GM21367 (cell line): ENCODE data around the gene HAP1.

ENCODE experiments used
- ATAC-seq: cut with Tn5 transposase; IDR thresholded peaks from one replicate; pipeline ENCODE4 v1.9.1; 2021; ENCODE audit not compliant: unreplicated experiment

Gene HAP1

DNA sequence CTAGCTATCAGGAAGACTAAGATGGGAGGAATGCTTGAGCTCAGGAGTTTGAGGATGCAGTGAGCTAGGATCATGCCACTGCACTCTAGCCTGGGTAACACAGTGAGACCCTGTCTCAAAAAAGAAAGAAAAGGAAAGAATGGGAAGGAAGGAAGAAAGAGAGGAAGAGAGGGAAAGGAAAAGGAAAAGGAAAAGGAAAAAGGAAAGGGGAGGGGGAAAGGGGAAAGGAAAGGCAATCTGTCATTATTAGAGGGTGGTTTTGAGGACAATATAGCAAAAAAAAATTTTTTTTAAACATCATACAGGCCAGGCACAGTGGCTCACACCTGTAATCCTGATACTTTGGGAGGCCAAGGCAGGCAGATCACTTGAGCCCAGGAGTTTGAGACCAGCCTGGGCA, 31.7 kb upstream of the HAP1 start:
- no peak for ATAC-seq

GRCh38 chr17:41763327-41763726, 28.9 kb upstream of the HAP1 start:
- no peak for ATAC-seq

GRCh38 chr17:41762841-41763240, 28.4 kb upstream of the HAP1 start:
- ATAC-seq: no peak

DNA sequence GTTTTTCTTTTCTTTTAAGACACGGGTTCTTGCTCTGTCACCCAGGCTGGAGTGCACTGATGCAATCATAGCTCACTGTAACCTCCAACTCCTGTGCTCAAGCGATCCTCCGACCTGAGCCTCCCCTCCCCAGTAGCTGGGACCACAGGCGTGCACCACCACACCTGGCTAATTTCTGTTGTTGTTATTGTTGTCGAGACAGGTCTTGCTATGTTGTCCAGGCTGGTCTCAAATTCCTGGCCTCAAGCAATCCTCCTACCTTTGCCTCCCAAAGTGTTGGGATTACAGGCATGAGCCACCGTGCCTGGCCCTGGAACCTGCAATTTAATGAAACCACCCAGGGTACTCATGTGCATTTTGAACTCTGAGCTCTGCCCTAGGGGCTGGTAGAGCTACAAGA, 27.9 kb upstream of the HAP1 start:
- ATAC-seq: no peak

DNA sequence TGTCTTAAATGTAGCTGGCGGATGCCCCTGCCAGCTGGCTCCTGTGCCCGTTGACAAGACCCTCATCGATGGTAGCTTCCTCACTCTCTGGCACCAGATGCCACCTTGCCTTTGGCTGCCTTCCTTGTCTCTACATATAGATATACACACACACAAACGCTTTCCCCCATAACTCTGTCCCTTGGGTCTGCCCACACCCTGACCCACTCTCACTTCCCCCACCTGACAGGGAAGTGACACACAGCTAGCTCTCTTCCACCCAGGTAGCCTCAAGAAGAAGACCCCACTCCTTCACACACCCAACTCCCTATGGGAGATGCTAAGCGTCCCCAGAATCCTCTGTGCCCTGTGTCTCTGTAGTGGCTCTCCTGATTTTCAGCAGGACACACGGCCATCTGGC, 26.4 kb upstream of the HAP1 start:
- no peak for ATAC-seq

DNA sequence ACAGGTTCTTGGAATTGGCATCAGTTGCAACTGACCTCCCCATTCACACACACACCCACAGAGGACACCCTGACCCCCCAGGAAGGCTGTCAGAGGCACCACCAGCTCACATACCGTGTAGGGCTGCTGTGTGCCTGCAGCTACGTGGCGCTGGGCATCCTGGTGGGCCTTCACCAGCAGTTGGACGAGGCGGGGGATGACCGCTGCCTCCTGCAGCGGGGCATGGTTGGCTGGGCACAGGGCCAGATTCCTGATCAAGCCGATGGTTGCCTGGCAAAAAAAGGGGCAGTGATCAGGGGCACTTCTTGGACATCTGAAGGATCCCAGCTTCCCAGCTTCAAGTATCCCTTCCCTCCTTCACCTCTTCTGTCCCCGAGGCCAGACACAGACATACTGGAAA, 24.2 kb upstream of the HAP1 start:
- no peak for ATAC-seq

DNA sequence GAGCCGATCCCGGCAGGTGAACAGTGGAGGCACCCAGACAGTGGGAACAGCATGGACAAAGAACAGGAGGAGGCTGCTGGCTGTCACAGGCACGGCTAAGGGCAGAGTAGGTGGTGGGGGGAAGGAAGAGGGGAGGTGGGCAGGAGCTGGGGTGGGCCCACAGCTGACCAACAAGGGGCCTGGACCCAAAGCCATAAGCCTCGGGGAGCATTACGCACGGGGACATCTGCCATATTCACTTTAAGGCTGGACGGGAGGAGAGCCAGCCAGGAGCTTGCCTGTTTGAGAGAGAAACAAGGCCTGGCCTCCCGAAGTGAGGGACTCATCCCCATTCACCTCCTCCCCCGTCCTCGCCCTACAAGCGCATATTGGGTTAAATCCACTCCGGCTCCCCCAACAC, 19.6 kb upstream of the HAP1 start:
- ATAC-seq: no peak

DNA sequence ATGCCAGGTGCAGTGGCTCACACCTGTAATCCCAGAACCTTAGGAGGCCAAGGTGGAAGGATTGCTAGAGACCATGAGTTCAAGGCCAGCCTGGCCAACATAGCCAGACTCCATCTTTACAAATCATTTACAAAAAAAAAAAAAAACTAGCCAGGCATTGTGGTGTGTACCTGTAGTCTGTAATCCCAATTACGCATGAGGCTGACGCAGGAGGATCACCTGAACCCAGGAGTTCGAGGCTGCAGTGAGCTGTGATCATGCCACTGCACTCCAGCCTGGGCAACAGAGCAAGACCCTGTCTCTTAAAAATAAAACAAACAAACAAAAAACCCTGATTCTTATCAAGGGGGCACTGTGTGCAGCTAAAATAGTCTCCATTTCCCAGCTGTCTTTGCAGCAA, 16.8 kb upstream of the HAP1 start:
- no peak for ATAC-seq

- ATAC-seq: no peak
Measured at GRCh38 chr17:41750862-41751261, 16.4 kb upstream of the HAP1 start.

DNA sequence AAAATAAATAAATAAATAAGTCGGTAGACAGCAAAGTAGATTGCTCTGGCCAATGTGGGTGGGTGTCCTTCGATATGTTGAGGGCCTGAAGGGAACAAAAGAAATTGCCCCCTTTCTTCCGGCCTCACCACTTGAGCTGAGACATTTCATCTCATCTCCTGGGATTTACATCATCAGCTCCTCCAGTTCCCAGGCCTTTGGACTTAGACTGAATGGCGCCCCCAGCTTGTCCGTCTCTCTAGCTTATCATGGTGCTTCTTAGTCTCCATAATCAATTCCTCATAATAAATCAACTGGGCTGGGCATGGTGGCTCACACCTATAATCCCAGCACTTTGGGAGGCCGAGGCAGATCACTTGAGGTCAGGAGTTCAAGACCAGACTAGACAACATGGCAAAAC, 13.8 kb upstream of the HAP1 start:
- ATAC-seq: no peak

DNA sequence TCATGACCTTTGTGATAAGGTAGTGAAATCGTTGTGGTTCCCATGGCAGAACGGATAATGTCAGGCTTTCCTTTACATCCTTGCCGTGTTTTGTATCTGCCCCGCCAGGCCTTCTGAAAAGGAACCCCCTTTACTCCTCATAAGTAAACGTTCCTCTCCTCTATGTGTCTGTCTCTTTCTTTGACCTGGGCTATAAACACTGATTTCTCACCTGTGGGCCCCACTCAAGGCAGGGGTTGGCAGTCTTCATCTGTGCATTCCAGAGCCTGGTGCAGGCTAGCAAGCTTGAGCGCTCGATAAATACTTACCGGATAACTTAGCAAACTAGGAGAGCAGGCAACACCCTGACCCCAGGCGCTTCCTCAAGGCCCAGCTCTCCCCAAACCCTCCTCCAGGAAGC, 7.3 kb upstream of the HAP1 start:
- no peak for ATAC-seq

DNA sequence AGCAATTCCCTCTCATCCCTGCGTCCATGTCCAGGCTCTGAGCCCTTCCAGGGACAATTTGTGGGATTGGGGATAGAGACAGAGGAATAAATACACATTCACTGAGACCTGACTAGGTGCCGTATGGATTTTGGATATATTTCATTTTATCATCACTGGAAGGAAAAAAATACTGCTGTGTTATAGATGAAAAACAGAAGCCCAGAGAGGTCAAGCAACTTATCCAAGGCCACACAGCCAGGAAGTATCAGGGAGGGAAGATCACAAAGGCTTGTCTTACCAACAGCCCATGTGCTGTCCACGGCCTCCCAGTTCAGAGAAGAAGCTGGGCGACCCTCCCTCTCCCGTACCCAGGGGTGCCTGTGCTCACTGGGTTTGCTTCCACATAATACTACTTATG, 6.1 kb upstream of the HAP1 start:
- ATAC-seq: no peak

- ATAC-seq: no peak
Measured at GRCh38 chr17:41739661-41740352, 5.4 kb upstream of the HAP1 start.

DNA sequence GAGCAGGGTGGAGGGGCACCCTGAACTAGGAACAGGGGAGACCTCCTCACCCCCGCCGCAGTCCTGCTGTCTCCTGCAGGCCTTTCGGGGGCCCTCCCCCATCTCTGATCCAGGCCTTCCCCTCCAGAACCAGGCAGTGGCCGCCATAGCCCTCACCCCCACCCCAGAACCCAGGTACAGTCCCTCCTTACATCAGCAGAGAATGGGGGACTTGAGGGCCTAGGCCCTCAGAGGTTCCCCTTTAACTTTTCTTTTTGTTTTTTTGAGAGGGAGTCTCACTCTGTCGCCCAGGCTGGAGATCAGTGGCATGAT, 4.3 kb upstream of the HAP1 start:
- no peak for ATAC-seq

GRCh38 chr17:41738077-41738800, 3.8 kb upstream of the HAP1 start:
- no peak for ATAC-seq

DNA sequence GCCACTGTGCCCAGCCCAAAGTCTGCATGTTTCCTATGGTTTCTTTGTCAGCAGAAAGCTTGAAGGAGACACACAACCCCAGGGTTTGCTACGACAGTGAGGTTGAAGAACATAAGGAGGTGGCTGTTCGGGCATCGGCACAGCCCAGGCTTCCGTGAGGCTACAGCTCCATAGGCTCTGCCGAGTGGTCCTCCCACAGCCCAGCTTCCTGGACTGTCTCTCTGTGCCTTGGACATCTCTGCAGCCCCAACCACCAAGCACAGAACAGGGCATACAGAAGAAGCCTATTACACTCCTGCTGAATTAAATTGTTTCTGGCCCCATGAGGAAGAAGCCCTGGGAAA, 3.2 kb upstream of the HAP1 start:
- ATAC-seq: no peak

DNA sequence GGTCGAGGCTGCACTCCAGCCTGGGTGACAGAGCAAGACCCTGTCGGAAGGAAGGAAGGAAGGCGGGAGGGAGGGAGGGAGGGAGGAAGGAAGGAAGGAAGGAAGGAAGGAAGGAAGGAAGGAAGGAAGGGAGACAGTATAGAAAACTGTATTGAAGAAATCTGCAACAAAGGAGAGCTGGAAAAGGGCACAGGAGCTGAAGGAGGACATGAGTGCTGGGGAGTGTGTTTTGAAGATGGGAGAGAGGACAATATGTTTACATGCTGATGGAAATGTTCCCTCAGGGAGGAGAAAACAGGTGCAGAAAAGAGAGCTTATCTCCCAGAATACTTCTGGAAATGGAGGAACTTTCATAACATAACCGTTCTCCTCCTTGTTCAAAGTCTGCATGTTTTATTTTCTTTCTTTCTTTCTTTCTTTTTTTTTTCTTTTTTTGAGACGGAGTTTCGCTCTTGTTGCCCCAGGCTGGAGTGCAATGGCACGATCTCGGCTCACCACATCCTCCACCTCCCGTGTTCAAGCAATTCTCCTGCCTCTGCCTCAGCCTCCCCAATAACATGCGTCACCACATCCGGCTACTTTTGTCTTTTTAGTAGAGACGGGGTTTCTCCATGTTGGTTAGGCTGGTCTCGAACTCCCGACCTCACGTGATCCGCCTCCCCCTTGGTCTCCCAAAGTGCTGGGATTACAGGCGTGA, 2.7 kb upstream of the HAP1 start:
- no peak for ATAC-seq

DNA sequence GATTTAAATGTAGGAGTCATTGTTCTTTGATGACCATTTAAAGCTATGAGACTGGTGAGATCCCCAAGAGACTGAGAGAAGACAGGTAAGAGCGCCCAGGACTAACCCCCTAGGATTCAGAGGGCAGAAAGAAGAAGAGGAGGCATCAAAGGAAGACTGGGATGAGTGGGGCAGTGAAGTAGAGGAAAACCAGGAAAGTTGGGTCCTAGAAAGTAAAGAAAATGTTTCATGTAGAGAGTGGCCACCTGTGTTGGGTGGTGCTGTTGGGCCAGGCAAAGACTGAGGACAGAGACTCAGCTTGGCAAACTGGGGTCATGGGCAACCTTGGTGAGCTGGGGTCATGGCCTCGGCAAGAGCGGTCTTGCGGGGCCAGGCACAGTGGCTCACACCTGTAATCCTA, 1.3 kb upstream of the HAP1 start:
- ATAC-seq: no peak

- ATAC-seq: no peak
Measured at GRCh38 chr17:41734949-41735313, 488 bp upstream of the HAP1 start.

- ATAC-seq: no peak
Measured at GRCh38 chr17:41733348-41734138, 900 bp downstream of the HAP1 start.

DNA sequence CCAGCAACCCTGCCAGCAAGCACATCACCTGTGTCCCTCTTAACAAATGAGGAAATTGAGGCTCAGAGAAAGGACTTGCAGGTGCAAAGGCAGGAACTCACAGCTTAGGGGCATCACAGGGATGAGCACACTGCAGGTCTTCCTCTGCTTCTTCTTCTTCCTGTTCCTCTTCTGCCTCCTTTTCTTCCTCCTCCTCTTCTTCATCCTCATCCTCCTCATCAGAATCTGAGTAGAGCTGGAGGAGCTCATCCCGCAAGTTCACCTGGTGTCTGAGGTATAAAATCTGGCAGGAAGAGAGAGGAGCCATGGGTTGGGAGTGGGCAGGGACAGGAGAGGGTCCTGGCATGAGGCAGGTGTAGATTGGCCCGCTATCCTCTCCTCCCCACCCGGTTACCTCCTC, 2.6 kb downstream of the HAP1 start:
- no peak for ATAC-seq

GRCh38 chr17:41730479-41730878, 4.0 kb downstream of the HAP1 start:
- ATAC-seq: no peak
